Urinary bladder (tissue), 4 donors: Measurements from ENCODE around the gene TOP2A. TPM values are rescaled to one million over a fixed set of nuclear protein-coding genes. Genes with fewer than 3 reads are reported as not detected.

Source experiments
- DNase-seq: peaks from one replicate; pipeline ENCODE4 v3.0.0-alpha.2; 2015; ENCODE audit errors: extremely low spot score
- H3K27ac ChIP-seq: one replicate; pipeline ENCODE4 v1.5.1; 2013; ENCODE audit warnings: low read depth, mild to moderate bottlenecking, moderate library complexity
- H3K36me3 ChIP-seq: one replicate; pipeline ENCODE4 v1.6.1; 2013; ENCODE audit warnings: mild to moderate bottlenecking, moderate library complexity; ENCODE audit not compliant: insufficient read depth
- H3K4me1 ChIP-seq: one replicate; pipeline ENCODE4 v1.6.1; 2013; ENCODE audit warnings: mild to moderate bottlenecking, moderate library complexity; ENCODE audit not compliant: insufficient read depth
- H3K4me3 ChIP-seq: one replicate; pipeline ENCODE4 v1.5.1; 2013; ENCODE audit warnings: low read depth, low read length
- WGBS: extraction: QIAGEN DNeasy Blood & Tissue Kit; methylation state at CpG from one replicate; pipeline ENCODE4 v1.1.7; 2013; 5-methylcytosine and 5-hydroxymethylcytosine counted together
- polyA plus RNA-seq: library from polyadenylated mRNA; stranded (reverse); fragments of 200-250 nt; gene quantifications from one replicate; pipeline ENCODE4 v1.2.3, GENCODE V29; 2013
- small RNA-seq: library from RNA; depleted of rRNA; stranded (forward); fragments of <200 nt; gene quantifications from one replicate; pipeline ENCODE3, GENCODE V24; 2014
- total RNA-seq: library from RNA; depleted of rRNA; stranded (reverse); fragments of >200 nt; gene quantifications from one replicate; pipeline ENCODE4 v1.2.3, GENCODE V29; 2014
- donor health status: healthy with polysubstance abuse.
- donor health status: healthy.

Gene TOP2A
- total and polyA plus RNA-seq, 2 donors, result 1.5 to 105 TPM

- Histone ChIP-seq H3K27ac (peak overlapping the region; percentile 88), H3K4me1 (no peaks in the 10 kb centered on the region), H3K36me3 (no peaks in the 10 kb centered on the region), H3K4me3 (peak overlapping the region; percentile 77)
- DNase-seq, result no peak
- 6% methylated on average over 38 of the region's 38 CpGs for WGBS
These were observed 75.0 kb downstream of the TOP2A start for GRCh38 chr17:40342504-40343218.

- no peak for DNase-seq
- Histone ChIP-seq H3K4me1 (no peaks in the 10 kb centered on the region), H3K36me3 (no peaks in the 10 kb centered on the region), H3K4me3 (peak overlapping the region; percentile 77), H3K27ac (peak overlapping the region; percentile 96)
- 2% methylated on average over 55 of the region's 55 CpGs for WGBS
These were observed 75.7 kb downstream of the TOP2A start for GRCh38 chr17:40341808-40342503.

GRCh38 chr17:40340880-40341807 lies 76.6 kb downstream of the TOP2A start:
- peak overlapping the region; percentile 96 for H3K27ac ChIP-seq
- no peaks in the 10 kb centered on the region for H3K4me1 ChIP-seq
- under 1% methylated on average over 55 of the region's 55 CpGs for WGBS
- no peaks in the 10 kb centered on the region for H3K36me3 ChIP-seq
- DNase-seq, result no peak
- peak overlapping the region; percentile 77 for H3K4me3 ChIP-seq

- no peak for DNase-seq
- H3K4me1 ChIP-seq, result no peaks in the 10 kb centered on the region
- 99% methylated on average over 1 of the region's 1 CpG for WGBS
- no peaks in the 10 kb centered on the region for H3K36me3 ChIP-seq
- no peak overlapping the region for H3K4me3 ChIP-seq
- H3K27ac ChIP-seq, result no peak overlapping the region
These were observed 77.4 kb downstream of the TOP2A start for GRCh38 chr17:40340327-40340726.

GRCh38 chr17:40338941-40339649 lies 78.6 kb downstream of the TOP2A start:
- no peak for DNase-seq
- Histone ChIP-seq H3K36me3 (no peaks in the 10 kb centered on the region), H3K27ac (no peak overlapping the region), H3K4me1 (no peaks in the 10 kb centered on the region), H3K4me3 (no peak overlapping the region)
- 66% methylated on average over 13 of the region's 13 CpGs for WGBS

Small RNA genes within 50 kb of the gene (small RNA-seq; reads per million reads assigned to genes)
- gene RF00019 (not detected), gene RNA5SP441 (not detected)

Other genes with a start within 250 kb of the TOP2A start
- gene RAPGEFL1, start 240.4 kb downstream of the TOP2A start, total RNA-seq, result 8.0 TPM
- 10.9 TPM for gene RAPGEFL1, start 240.4 kb downstream of the TOP2A start, polyA plus RNA-seq
- gene WIPF2, start 198.6 kb downstream of the TOP2A start, total RNA-seq, result 10.4 TPM
- gene WIPF2, start 198.6 kb downstream of the TOP2A start, polyA plus RNA-seq, result 12.0 TPM
- gene CDC6, start 130.0 kb downstream of the TOP2A start, total RNA-seq, result 7.9 TPM
- gene CDC6, start 130.0 kb downstream of the TOP2A start, polyA plus RNA-seq, result 0.71 TPM
- 10.6 TPM for gene RARA, start 108.7 kb downstream of the TOP2A start, total RNA-seq
- gene RARA, start 108.7 kb downstream of the TOP2A start, polyA plus RNA-seq, result 47.6 TPM
- not detected for gene GJD3, start 53.2 kb downstream of the TOP2A start, total RNA-seq
- gene GJD3, start 53.2 kb downstream of the TOP2A start, polyA plus RNA-seq, result 1.1 TPM
- 111 TPM for gene IGFBP4, start 25.6 kb upstream of the TOP2A start, total RNA-seq
- 488 TPM for gene IGFBP4, start 25.6 kb upstream of the TOP2A start, polyA plus RNA-seq
- 5.4 TPM for gene TNS4, start 83.7 kb upstream of the TOP2A start, total RNA-seq
- 5.0 TPM for gene TNS4, start 83.7 kb upstream of the TOP2A start, polyA plus RNA-seq
- gene CCR7, start 147.6 kb upstream of the TOP2A start, total RNA-seq, result 0.58 TPM
- 0.39 TPM for gene CCR7, start 147.6 kb upstream of the TOP2A start, polyA plus RNA-seq
- gene SMARCE1, start 229.9 kb upstream of the TOP2A start, total RNA-seq, result 126 TPM
- gene SMARCE1, start 229.9 kb upstream of the TOP2A start, polyA plus RNA-seq, result 97.6 TPM
- gene KRT222, start 247.3 kb upstream of the TOP2A start, total RNA-seq, result 1.1 TPM
- gene KRT222, start 247.3 kb upstream of the TOP2A start, polyA plus RNA-seq, result 0.65 TPM